Retinal pigment epithelial cell (primary cell): ENCODE measurements around the gene C15orf61.

Source experiments
- DNase-seq: peaks from one replicate; pipeline ENCODE4 v3.0.0-alpha.2; 2010; ENCODE audit warnings: low read depth
- H3K4me3 ChIP-seq: 2 replicates; pipeline ENCODE4 v1.5.1; 2011; ENCODE audit warnings: mild to moderate bottlenecking, low read length, control low read depth, moderate library complexity
- CTCF ChIP-seq: conservative IDR thresholded peaks from 2 replicates; pipeline ENCODE4 v1.5.1; 2011; ENCODE audit warnings: low read depth, low read length, control low read depth, inconsistent platforms

C15orf61 gene

GRCh38 chr15:67506775-67507747, 13.9 kb upstream of the C15orf61 start:
- DNase-seq: no peak
- no peak overlapping the region for H3K4me3 ChIP-seq
- TF ChIP-seq CTCF: no peak

GRCh38 chr15:67508407-67508806, 12.5 kb upstream of the C15orf61 start:
- no peak for DNase-seq

GRCh38 chr15:67509918-67510317, 11.0 kb upstream of the C15orf61 start:
- no peak overlapping the region for H3K4me3 ChIP-seq
- TF ChIP-seq CTCF: no peak
- DNase-seq: no peak

More at GRCh38 chr15:67508407-67508806, 12.5 kb upstream of the C15orf61 start:
- H3K4me3 ChIP-seq: no peak overlapping the region
- no peak for TF ChIP-seq CTCF

DNA sequence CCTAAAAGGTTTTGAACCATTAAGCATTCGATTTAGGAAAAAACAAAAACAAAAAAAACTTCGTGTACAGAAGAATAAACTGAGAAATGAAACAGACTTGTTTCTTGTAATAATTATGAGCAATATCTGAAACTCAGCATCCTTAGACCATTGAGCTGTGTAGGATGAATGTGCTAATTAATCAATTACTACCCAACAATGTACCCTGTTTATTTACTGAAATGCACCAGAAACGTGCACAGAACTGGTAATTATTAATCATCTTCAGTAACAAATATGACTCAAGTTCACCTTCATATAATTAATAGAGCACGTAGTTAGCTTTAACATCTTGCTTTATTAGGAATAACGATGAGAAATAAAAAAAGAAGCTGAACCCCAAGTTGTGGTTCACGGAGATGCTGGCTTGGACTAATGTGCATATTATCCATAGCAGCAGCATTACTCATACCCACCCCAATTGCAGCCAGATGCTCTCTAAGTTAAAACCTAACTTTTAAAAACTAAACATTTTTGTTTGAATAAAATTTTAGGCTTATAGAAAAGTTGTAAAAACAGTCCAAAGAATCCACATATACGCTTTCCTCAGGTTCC, 10.2 kb upstream of the C15orf61 start:
- TF ChIP-seq CTCF: no peak
- no peak for DNase-seq

GRCh38 chr15:67511606-67512005, 9.3 kb upstream of the C15orf61 start:
- H3K4me3 ChIP-seq: no peak overlapping the region
- no peak for TF ChIP-seq CTCF
- no peak for DNase-seq

More for the DNA sequence above, 10.2 kb upstream of the C15orf61 start:
- no peak overlapping the region for H3K4me3 ChIP-seq

DNA sequence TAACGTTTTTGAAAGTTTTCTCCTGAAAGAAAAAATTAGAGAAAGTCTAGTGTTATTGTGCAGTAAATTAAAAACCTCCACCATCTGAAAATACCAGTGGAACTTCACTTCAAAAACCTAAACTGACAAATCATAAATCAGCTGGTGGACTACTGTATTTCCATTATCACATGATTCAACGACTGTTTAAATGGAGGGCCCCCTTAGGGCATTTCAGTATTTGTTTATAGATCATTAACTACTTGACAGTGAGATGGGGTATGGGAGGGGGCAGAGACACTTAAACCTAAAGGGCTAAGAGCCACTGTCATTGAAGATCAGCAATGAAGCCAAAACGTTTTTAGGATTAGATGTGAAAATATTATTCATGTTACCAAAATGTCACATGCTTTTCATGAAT, 8.8 kb upstream of the C15orf61 start:
- no peak for DNase-seq
- no peak for TF ChIP-seq CTCF
- no peak overlapping the region for H3K4me3 ChIP-seq
